ENCODE results near the gene C19orf85.

C19orf85 gene

DNA sequence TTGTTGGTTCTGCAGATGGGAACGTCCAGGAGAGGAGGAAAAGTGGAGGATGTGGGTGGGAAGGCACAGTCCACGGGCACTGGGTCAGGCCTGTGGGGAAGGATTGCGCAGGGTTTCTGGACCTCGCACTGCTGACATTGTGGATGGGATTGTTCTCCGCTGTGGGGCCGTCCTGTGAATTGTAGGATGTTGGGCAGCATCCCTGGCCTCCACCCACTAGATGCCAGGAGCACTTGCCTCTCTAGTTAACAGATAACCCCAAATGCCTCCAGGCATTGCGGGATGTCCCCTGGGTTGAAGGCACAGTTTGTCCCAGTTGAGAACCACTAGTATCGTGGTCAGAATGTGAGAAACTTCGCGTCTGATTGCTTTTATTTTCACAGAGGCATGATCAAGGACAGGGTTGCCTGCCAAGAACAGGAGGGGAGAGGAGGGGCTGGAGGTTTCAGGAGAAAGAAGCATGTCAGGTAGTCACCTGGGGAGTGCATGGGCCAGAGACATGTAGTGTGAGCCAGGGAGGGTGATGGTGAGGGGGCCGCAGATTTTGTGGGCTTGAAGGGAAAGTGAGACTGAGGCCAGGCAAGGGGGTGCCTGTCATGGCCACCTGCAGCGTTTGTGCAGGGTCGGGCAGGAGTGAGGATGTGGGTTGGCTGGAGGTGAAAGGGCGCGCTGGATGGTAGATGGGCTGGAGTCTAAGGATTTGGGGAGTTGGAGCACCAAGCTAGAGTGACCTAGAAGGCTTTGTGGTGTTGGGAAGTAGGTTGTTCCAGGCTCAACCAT lies 15.1 kb upstream of the C19orf85 start:
- FAIRE-seq: no peak
- no peak for DNase-seq (ENCODE audit: extremely low spot score, insufficient read length, low read depth)

DNA sequence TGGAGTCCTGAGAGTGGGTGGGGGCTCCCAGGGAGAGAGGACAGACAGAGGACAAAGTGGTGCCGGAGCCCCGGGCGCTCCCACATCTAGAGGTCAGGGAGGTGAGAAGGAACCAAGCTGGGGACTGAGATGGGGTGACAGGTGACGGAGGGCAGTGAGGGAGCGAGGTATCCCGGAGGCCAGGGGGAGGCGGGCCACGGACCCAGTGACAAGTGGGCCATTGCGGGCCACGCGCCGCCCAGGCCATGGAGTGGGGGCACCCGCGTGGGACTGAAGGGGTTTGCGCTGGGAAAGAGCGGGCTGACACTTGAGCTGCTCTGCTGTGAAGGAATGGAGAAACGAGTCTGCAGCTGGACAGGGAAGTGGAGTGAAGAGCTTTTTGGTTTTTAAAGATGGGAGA lies 14.5 kb upstream of the C19orf85 start:
- no peak for DNase-seq (ENCODE audit: extremely low spot score, insufficient read length, low read depth)
- FAIRE-seq: no peak

DNA sequence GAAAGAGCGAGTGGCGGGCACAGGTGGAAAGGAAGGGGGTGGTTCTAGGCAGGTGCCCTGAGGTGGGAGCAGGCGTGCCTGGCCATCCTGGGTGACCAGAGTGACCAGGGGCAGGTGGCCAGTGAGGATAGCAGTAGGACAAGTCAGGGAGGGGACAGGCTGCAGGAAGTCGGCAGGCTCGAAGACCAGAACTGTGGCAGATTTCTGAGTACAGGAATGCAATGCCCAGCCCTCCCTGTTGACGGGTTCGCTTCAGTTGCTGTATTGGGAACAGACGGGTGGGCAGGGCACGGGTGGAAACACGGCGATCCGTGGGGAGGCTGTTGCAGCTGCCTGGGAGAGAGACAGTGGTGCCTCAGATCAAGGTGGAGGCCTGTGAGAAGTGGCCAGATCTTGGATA lies 13.8 kb upstream of the C19orf85 start:
- FAIRE-seq (no peak), DNase-seq (ENCODE audit: extremely low spot score, insufficient read length, low read depth) (no peak)

DNA sequence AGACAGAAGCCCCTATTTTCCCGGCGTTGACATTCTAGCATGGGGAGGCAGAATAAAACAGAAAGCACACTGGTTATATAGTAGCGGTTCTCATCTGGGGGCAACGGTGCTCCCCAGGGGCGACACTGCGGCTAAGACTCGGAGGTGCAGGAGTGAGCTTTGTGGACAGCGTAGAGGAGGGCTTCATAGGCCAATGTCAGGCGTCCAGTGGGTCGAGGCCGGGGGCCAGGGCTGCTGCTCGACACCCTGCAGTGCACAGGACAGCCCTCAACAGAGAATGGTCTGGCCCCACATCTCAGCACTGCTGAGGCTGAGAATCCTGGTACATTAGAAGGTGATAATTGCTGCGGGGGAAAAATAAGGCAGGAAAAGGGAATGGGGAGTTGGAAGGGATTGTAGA lies 13.4 kb upstream of the C19orf85 start:
- FAIRE-seq: no peak
- no peak for DNase-seq (ENCODE audit: extremely low spot score, insufficient read length, low read depth)

DNA sequence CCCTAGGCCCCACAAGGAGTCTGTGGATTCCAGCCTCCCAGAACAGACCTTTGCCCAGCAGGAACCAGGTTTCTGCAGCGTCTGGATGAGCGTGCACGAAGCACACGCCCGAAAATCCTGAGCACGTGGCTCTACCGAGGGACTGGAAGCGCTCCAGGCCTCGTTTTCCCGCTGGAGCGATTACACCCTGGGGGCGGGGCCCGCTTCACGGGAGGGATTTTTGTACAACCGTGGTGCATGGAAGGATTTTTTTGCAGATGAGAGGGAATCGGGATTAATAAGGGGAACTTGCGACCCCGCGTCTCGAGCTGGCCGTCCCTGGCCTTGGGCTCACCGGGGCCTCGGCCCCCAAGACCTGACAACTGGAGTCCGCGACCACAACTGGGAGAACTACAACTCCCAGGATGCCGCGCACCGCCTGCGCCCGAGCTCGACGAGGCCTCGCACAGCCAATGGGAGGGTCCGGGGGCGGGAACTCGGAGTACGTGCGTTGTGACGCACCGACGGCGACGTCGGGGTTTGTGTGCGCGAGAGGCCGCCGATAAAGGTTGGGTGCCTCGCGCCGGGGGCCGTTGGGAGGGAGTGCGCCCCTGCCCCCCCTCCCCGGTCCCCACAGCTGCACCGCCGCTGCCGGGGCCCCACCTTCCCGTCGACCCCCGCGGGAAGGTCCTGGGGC lies 11.7 kb upstream of the C19orf85 start, which contains the start of gene ZNF628:
ZNF628 (plus strand) TSS at position 518 of the 676 bp plus-strand sequence. CDS start 3,294 bp downstream, outside the sequence.
- FAIRE-seq: peak; percentile 92
- peak; percentile 98 for DNase-seq (ENCODE audit: extremely low spot score, insufficient read length, low read depth)

DNA sequence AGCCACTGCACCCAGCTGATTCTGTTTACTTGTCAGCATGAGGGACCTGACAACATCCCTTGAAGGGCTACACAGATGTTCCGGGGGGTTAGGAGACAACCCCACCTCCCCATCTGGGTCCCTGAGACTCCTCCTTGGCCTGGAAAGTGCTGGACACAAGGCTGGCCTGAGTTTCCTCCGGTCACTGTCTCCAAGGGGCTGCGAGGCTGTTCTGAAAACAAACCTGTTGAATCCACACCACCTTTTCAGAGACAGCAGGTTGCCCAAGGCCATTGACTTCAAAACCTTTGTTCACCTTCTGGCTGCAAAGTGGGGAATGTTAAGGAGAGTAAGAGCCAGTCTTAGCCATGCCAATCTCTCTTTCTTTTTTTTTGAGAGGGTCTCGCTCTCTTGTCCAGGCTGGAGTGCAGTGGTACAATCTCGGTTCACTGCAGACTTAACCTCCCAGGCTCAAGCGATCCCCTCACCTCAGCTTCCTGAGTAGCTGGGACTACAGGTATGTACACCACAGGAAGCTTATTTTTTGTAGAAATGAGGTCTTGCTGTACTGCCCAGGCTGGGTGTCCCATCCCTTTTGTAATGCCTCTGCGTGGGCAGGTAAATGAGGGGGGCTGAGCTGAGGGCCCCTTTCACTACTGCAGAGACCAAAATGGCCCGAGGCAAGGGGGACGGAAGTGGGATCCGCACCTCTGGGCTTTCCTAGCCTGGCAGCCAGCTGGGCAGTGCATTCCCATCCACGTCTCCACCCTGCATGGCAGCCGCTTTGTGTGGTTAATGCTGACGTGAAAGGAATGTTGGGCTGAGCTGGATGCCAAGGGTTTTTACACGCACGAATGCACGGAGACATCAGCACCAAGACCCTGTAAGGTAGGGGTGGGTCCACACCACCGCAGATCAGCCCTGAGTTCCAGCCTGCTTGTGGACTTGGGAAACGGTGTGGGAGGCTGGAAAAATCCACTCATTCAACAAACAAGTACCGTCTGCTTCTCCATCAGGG lies 10.0 kb upstream of the C19orf85 start:
- DNase-seq (ENCODE audit: extremely low spot score, insufficient read length, low read depth): no peak
- no peak for FAIRE-seq

DNA sequence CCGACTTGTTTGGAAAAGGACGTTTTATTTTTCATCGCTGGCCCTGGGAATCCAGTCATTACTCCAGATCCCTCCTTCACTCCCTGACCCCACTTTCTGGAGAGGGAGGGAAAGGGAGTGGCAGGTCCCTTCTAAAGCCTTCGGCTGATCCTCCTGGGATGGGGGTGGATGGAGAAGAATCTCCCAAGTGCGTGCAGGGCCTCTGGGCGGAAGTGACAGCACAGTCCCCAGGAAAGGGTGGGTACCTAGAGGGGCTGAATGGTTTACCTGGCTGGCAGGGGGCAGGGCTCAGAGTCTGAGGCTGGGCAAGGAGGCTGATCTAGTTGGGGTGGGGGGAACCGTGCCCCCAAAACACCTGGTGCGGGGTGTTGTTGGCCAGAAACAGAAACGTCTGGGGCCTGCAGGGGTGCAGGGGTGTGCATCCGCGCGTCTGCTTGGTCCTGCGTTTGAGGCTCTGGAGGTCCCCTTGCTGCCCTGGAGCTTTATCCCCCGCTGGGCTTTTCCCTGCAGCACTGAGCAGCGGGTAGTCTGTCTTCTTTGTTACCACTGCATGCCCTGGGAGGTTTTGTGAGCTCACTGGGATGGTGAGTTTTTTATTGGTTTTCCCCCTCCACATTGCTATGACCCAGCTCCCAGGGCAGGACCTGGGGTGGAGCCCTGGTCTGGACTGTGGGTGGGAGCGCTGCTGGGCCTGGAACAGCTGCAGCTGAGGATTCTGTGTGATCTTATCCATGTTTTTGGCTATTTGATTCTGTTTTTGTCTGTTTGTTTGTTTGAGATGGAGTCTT lies 8.9 kb upstream of the C19orf85 start:
- no peak for DNase-seq (ENCODE audit: extremely low spot score, insufficient read length, low read depth)
- no peak for FAIRE-seq

DNA sequence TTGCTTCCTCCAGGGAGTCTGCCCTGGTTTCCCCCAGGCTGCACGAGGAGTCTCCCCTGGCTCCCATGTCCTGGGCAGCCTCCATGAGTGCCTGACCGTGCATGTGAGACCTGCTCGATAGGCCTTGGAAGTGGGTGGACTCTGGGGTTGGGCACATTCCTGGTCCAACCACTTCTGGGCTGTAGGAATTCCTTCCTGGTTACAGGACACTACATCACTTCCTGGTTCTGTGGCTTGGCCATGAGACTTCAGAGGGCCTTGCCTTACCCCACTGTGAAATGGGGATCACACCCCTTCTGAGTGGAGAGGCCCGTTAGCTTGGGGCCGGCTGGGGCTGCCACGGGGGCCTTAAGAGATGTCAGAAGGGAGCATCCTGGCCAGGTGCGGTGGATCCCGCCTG lies 7.9 kb upstream of the C19orf85 start:
- no peak for DNase-seq (ENCODE audit: extremely low spot score, insufficient read length, low read depth)
- no peak for FAIRE-seq

DNA sequence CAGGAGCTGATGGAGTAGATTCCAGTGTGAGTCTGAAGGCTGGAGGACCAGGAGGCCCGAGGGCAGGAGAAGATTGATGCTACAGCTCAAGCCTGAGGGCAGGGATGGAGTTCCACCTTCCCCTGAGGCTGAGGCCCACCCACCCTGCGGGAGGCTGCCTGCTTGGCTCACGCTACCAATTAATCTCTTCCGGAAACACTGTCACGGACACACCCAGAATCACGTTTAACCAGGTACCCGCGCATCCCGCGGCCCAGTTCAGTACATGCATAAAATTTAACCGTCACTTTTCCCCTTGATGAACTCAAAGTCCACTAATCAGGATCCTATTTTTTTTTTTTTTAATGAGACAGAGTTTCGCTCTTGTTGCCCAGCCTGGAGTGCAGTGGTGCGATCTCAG lies 6.7 kb upstream of the C19orf85 start:
- DNase-seq (ENCODE audit: extremely low spot score, insufficient read length, low read depth): no peak
- FAIRE-seq: no peak

DNA sequence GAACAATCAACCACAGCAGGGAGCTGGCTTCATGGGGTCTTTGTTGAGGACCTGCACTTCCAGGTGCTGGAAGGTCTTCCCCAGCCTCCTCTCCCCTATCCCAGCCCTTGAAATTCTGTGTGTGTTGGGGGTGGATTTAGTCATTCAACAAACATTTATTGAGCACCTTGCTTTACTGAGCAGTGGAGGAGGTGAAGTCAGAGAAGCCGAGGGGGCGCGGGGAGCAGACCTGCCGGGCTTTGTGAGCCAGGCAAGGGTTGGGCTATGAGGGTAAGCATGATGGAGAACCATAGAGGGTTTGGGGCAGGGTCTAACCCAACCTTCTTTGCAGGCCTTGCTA lies 3.5 kb upstream of the C19orf85 start:
- DNase-seq (ENCODE audit: extremely low spot score, insufficient read length, low read depth) (no peak), FAIRE-seq (no peak)

DNA sequence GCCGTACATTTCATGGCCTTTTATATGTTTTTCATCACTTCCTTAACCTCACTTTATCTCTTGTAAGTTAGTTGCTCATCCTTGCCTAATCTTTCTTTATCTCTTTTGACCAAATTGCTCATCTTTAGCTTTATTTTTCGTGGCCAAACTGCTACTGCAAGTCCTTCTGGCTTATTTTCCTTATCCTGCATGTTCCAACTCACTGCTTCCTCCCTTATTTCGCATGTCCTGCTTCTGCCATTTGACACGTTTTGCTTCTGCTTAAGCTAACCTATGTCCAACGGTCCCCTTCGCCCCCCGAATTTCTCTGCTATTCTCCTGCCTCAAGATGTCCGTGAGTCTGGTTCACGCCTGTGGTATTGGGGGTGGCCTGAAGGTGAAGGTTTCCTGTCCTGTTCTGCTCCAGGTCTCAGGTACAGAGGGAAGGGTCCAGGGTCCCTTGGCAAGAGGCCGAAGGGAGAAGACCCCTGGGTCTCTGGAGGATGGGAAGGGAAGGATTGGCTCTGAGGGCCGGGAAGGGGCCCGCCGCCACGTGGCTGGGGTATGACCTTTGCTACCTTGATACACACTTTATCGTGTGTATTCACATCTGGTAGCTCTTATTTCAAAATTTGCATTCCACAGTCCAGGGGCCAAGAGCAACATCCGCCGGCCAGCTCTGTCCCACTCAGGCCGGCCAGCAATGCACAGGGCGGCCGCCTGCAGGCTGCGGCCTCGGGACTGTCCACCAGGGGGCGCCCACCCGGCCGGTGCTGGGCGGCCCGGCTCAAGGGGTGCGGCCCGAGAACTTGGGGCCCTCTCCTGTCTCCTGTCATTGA lies 2.9 kb upstream of the C19orf85 start:
- FAIRE-seq: peak; percentile 64
- peak; percentile 54 for DNase-seq (ENCODE audit: extremely low spot score, insufficient read length, low read depth)

DNA sequence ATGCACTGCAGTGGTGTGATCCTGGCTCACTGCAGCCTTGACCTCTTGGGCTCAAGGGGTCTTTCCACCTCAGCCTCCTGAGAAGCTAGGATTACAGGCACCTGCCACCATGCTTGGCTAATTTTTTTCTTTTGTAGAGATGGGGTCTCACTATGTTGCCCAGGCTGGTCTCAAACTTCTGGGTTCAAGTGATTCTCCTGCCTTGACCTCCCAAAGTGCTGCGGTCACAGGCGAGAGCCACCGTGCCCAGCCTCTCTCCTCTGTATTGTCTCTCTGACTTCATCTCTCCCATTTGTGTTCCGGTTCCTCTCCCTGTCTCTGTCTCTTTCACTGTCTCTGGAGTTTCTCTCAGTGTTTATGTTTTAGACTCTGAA lies 1.7 kb upstream of the C19orf85 start:
- FAIRE-seq: no peak
- DNase-seq (ENCODE audit: extremely low spot score, insufficient read length, low read depth): no peak

DNA sequence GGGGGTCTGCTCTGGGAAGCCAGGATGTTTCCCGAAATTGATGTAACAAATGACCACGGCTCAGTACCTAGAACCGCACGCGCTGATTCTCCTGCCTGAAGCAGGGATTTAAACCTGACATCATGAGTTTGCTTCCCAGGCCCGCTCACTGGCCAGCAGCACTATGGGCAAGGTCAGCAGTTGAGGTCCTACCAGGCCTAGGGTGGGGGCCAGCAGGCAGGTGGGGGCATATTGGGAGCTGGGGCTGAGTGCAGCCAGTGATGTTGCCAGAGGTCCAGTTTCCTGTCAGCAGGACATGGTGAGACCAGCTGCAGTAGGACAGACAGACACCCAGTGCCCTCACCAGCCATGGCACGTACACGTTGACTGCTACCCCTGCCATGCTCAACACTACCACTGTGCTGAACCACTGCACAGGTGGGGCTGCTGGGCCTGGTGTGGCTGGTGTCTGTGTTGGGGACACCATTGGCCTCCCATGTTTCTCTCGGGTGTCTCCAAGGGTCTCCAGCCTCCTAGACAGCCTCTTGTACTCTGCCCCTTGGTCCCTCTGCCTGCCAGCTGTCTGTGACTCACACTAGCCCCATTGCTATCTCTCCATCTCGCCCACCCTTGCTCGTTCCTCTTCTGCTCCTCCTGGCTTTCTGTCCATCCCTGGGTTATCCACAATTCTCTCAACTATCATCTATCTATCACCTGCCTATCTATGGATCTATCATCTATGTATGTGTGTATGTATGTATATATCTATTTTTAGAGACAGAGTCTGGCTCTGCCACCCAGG lies 1.1 kb upstream of the C19orf85 start:
- FAIRE-seq: no peak

DNA sequence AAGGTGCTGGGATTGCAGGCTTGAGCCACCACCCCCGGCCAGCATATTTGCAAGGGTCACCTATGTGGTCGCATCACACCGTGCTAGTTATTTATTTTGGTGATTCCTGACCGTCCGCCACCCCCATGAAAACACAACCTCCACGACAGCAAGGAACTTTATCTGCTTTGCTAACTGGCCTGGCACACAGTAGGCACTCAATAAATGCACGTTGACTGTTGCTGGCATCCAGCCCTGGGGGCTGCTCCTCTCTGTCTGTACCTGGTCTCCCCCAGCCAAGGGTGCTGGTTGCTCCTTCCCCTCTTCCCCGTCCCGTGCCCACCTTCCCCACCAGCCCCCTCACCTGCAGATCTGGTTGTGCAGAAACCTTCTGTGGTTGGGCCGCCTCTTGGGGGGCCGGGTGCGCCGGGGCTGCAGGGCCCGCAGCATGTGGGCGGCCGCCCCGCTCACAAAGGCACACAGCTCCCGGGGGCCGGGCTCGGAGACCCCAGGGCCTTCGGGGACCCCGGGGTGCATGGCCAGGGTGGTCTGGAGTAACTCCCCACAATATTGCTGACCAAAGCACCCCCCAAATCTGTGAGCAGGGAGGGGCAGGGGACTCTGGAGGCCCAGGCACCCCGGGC lies 401 bp downstream of the C19orf85 start:
- no peak for DNase-seq (ENCODE audit: extremely low spot score, insufficient read length, low read depth)
- FAIRE-seq: no peak

More for the DNA sequence above, 1.1 kb upstream of the C19orf85 start:
- no peak for DNase-seq (ENCODE audit: extremely low spot score, insufficient read length, low read depth)

DNA sequence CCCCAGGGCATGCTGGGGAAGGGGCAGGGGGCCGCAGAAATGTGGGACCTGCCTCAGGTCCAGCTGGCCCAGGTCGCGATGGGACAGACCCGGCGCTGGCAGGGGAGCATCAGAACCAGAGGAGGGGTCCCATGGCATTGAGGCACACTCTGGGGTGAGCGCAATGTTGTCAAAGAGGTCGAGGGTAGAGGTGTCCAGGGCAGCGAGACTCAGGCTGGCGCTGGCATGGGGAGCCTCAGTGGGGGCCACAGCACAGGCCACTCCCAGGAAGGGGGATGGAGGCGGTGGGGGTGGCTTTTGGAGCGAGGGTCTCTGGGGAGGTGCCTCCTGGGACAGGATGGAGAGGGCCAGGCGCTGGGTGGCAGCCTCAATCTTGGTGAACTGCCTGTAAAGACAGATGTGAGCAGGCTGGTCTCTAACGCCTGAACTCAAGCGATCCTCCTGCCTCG lies 944 bp downstream of the C19orf85 start:
- DNase-seq (ENCODE audit: extremely low spot score, insufficient read length, low read depth) (no peak), FAIRE-seq (no peak)

DNA sequence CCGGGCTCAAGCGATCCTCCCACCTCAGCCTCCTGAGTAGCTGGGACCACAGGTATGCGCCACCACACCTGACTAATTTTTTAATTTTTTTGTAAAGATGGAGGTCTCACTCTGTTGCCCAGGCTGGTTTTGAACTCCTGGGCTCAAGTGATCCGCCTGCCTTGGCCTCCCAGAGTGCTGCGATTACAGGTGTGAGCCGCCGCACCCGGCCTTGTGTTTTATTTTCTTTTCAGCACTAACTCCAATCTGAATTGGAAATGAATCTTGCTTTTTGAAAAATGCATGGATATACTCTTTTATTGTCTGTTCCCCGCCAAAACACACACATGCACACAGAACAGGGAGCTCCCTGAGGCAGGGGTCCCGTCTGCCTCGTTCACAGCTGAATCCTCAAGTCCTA lies 1.8 kb downstream of the C19orf85 start:
- DNase-seq (ENCODE audit: extremely low spot score, insufficient read length, low read depth) (no peak), FAIRE-seq (no peak)

DNA sequence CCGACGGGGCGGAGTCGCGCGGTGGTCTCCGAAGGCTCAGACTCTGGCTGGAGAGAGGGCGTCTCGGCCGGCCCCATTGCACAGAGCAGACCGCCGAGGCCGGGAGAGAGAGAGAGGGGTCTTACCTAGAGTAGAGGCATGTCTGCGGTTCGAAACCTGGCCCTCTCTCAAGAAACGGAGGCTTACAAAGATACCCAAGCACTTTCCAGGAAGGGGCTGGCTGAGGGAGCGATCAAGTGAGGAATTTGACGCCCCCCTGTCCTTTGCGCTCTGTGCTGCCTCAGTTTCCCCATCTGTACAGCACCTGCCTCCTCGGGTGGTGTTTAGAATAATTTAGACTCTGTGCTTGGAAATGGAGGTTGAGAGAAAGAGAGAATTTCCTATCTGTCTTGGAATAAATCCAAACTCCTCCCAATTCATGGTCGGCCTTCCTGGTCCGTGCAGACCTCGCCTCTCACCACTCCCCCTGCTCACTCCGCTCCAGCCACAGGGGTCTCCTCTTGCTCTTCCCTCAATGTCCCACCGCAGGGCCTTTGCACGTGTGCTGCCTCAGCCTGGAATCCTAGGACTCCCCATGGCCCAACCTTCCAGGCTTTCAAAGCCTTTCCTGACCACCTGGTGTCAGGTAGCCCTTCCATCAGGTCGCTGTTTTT lies 2.5 kb downstream of the C19orf85 start:
- FAIRE-seq: no peak
- no peak for DNase-seq (ENCODE audit: extremely low spot score, insufficient read length, low read depth)

Data from GM18507 (cell line).